SHP77 (cell line): Measurements from ENCODE around the gene PAX5.

ENCODE experiments used
- DNase-seq, 2 experiments: peaks; one replicate each; lab custom pipeline; 2025; lab: John Stamatoyannopoulos, UW

PAX5 gene

DNA sequence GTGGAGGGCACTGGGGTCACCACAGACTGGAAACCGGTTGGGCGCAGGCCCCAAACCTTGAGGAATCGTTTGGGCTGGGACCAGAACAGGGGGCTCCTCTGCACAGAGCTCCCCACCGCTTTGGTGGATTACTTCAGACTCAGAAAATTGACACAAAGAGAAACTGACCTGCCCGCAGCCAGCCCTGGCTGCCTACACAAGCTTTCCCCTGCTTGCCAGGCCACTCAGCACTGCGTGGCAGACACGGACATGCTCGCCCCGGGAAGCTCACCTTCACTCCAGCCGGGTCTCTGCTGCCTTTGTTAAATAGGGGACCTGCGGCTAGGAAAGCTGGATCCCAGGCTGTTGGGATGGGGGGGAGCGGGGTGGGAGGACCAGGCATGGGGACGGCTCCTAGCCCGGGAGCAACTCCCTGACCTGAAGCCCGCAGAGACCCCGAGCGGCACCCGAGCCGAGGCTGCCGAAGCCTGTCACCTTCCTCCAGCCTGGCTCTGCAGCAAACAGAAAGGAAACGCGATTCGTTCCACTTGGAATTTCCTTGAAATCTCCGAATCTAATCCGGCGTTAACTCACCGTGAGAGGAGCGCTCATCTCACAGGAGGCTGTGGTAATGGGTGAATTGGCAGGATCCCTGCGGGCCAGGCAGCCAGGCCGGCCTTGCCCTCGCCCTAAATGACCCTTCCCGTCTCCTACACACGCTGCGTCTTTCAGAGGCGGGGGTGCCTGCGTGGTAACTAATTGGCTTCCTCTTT is 8.8 kb downstream of the PAX5 start:
- DNase-seq: no peak

DNA sequence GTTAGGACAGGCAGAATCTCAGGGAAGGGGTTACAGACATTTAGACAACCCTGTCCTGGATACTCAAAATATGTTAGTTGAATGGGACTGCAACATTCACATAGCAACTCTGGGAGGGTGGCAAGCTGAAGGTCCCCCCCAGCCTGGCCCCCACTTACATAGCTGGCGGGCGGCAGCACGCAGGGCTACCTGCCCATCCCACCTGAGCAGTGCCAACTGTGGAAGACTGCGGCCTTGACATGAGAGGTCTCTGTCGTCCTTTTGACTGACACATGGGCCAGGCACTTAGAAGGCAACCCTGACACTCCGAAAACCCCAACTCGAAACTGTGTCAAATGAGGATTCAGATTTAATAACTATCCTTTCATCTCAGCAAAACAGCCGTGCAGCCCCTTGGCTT is 16.5 kb downstream of the PAX5 start:
- no peak for DNase-seq

DNA sequence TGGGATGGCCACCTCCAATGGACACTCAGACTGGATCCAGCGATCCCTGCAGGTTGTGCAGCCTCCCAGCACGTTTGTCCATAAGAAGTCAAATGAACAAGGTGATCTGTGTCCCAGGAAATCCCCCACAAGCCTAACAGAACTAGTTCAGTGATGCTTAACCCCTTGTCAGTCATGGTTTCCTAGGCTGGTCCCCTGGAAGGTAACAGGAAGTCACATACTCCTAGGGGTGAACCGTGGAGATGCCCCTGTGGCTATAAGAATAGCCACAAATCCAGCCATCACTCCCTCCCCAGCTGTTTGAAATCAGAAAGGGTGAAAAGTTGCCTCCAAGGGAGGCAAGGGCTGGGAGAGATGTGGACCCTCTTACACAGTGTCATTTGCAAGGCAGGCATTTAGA is 22.5 kb downstream of the PAX5 start:
- no peak for DNase-seq

DNA sequence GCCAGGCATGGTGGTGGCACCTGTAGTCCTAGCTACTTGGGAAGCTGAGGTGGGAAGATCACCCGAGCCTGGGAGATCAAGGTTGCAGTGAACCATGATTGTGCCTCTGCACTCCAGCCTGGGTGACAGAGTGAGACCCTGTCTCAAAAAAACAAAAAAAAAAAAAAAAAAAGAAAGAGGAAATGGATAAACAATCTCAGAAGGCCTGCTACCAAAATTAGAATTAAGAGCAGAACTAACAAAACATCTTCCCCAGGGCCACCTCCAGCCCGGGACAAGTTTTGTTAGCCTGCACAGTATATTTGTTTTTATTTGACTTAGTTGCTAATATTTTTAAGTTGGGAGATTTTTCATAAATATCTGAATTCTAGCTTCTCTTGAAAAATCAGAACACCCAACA is 23.1 kb downstream of the PAX5 start:
- DNase-seq: no peak

DNA sequence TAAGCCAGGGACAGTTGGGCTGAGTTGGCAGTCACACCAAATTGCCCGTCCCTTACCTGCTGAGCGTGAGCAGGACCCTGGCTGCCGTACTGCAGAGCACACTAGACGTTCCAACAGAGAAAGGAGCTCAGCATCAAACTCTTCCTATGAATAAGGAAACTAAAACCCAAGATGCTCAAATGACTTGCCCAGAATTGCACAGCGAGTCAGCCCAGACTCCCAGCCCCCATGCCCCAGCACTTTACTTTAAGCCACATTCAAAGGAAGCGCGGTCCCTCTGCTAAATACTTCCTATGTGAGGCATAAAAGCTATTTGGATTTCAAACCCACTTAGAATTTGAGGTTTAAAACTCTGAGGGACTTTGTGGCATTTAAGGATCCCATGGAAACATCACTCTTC is 23.9 kb downstream of the PAX5 start:
- DNase-seq: no peak

DNA sequence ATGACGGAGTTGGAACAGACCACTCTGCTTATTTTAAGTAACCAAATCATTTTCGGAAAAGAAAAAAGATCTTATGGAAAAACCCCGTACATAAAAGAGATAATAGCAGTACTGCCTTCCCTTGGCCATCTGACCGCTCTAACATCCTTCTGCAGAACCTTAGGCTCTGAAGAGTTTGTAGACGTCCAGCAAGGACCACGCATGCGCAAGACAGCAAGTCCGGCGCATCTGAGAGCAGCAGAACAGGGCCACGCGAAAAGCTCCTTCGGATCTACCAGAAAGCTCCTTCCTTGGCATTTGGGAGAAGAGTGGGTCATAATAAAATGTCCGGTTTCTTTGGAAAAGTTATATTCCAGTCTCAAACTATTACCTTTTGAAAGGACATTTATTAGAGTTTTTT is 26.8 kb downstream of the PAX5 start:
- no peak for DNase-seq

DNA sequence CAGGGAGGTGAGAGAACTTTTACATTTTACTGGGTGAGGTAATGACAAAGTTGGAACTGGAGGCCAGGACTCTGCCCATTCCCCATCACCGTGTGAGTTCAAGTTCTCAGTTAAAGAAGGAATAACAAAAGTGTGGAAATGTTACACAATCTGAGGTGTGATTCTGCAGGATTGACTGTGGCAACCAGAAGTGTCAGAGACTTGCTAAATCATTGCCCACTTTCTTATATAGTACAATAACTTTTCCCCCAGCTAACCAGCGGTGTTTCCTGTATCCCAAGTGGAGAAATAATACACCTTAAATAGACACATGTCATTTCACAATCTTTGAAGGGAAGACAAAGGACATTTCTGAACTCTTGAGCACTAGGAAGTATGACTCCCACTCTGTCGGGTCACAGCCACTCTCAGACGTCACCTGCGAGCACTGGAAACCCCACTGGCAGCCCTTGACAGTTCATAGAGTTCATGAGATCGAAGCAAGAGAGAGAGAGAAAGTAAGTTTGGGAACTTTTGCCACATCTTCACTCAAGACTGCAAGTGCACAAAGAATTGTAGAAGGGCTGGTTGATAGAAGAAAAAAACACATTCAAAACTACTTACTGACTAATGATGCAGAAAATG is 28.4 kb downstream of the PAX5 start:
- DNase-seq: no peak

DNA sequence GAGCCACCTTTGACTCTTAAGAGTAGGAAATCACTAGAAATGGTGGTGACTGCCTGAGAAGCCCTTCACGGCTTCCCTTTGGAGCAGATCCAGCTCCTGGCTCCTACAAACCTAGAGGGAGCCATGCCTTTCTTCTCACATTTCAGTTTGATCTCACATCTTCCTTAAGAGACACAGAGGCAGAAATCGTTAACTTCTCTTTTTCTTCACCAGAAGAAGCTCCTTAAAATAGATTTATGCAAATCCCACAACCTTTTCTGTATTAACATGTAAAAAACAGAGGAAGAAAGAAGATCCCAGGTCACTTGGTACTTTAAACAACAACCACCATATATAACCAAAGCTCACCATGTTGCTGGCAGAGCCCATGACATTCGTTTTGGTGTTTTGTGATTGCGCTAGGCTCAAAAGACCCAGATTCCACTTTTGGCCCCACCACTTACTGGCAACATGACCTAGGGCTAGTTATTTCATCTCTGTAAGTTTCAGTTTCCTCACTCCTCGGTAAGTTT is 29.6 kb downstream of the PAX5 start:
- no peak for DNase-seq

DNA sequence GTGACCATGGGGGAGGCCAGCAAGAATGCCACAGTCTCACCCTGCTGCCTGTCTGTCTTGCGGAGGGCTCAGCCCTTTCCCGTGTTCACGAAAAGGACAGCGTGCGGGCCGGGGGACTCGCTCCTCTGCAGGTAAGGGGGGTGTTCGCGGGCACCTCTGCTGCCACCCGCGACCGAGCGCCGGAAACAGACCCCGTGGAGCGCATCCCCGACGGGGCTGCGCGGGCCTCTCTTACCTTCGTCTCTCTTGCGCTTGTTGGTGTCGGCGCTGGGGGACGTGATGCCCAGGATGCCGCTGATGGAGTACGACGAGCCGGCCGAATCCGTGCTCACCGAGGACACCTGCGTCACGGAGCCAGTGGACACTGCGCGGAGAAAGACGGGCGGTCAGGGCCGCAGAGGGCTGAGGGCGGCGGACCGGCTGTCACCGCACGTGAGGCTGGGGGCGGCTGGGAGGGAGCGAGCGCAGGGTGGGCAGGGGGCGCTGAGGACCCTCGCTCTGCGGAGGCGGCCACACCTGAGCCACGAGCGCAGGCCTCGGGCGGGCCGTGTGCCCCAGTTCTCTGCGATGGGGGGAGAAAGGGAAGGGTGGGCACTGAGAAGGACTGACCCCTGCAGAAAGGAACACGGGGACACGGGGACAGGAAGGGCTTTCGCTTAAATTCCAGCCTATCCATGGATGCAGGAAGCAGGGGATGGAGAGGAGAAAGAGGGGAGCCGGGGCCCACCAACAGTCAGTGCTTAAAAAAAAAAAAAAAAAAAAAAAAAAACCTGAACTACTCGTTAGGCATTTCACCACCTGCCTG is 31.5 kb downstream of the PAX5 start:
- no peak for DNase-seq

DNA sequence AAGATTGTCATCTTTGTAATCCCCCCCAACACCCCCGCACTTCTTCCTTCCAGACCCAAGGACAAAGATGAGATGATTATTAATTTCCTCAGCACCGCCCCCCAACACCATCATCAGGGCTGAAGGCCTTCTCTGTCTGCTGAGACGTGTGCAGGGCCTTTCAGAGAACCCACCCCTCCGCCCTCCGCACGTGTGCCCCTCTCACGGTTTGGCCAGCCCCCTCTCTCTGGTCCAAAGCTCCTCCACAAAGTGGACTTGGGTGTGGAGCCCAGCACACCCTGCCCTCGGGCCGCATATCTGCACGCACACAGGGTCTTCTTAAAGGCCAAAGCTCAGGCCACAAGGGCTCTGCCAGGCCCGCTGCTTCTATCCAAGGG is 32.0 kb downstream of the PAX5 start:
- no peak for DNase-seq

DNA sequence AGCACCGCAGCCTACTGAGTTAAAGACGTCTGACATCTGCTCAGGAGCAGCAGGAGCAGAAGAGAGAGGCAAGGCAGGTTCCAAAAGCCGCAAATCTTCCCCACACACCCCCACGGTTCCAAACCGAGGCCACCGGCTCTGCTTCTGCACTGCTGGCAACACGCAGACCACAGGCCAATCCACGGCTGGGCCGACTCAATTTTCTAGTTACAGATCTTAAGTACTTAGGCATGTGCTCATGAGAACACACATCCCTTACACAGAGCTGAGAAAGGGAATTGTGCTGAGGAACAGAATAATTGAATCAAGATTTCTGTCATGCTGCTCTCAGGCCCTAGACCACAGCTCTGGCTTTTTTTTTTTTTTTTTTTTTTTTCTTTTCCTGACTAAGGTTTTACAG is 32.6 kb downstream of the PAX5 start:
- DNase-seq: no peak

DNA sequence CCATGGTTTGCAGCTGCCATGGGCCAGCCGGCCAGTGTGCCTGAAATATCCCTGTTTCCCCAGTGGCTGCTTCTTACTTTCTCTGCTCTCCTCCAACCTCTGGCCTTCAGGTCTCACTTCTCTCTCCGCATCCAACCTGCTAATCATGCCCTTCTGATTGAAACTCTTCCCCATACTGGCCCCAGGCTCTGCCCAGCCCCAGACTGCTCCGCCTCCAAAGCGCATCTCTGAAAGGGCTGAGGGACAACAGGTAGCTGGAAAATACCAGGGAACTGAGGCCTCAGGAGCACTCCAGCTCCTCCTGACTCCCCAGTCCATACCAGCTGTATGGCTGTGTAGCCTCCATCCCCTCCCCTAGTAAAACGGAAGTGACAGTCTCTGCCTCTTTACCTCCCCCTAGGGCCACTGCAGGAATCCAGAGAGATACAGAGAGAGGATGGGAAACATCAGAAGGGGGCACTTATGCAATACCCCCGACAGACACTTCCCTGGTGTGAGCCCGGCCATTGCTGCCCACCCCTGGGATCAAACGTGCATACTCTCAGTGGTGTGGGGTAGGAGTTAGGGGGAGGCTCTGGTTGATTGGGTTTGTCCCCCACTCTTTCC is 34.2 kb downstream of the PAX5 start:
- no peak for DNase-seq

DNA sequence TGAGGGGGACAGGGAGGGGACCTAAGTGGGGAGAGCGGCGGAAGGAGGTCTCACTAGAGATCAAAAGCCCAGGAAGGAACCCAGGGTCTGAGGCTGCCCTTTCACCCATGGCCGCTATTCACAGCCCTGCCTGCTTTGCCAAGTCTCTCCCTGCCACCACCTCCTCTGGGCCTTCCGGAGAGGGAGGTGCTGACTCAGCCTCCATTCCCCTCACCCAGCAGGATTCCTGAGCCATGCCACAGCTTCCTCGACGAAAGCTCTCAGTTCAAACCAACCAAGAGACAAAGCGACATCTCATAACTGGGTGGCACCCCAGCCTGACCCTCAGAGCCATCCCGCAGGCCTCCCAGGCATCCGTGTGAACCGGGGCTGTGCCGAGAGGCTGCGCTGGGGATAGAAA is 36.7 kb downstream of the PAX5 start:
- DNase-seq: no peak

DNA sequence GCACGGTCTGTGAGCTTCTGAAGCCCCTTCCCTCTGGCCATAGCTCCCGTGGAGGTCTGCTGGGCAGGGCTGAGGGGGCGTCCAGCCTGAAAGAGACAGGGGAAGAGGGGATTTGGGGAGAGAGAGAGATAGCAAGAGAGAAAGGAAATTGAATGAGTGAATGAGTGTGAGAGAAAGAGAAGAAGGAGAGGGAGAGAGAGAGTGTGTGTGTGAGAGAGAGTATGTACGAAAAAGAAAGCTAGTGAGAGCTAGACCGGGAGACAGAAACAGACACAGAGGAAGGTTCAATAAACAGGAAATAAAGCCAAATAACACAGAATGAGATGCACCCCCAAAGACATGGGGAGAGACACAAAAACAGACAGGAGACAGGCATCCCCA is 37.4 kb downstream of the PAX5 start:
- DNase-seq: no peak

DNA sequence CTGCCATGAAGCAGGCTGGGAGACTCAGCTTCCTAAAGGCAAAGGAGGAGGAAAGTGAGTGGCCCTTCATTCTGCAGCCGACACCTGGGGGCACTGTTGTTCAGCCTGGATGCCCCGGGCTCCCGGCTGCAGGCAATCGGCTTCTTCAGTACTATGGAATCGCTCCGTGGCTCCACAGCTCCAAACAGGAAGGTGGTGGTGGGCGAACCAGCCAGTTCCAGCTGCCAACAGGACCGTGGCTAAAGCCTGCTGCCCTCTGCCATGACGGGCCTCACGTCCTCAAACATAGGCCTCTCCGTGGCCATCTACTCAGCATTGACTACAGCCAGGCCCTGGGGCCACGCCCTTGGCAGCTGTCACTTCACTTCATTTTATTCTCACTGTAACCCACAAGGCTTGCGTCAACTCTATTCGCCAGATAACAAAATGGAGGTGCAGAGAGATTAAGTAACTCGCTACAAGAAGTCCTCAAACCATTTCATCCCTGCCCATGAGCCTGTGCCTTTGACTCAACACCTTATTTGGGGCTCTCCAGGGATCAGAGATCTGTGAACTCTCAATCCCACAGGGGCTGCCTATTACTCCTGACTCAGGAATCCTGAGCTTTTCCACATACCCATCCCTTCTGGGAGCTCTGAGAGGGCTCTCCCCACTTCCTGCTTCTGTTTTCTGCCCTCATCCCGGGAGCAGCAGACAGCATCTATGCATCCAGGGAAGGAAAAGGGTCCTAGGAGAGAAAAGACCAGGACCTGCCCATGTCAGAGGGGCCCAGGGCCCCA is 38.0 kb downstream of the PAX5 start:
- DNase-seq: peak; percentile 3 to 30

DNA sequence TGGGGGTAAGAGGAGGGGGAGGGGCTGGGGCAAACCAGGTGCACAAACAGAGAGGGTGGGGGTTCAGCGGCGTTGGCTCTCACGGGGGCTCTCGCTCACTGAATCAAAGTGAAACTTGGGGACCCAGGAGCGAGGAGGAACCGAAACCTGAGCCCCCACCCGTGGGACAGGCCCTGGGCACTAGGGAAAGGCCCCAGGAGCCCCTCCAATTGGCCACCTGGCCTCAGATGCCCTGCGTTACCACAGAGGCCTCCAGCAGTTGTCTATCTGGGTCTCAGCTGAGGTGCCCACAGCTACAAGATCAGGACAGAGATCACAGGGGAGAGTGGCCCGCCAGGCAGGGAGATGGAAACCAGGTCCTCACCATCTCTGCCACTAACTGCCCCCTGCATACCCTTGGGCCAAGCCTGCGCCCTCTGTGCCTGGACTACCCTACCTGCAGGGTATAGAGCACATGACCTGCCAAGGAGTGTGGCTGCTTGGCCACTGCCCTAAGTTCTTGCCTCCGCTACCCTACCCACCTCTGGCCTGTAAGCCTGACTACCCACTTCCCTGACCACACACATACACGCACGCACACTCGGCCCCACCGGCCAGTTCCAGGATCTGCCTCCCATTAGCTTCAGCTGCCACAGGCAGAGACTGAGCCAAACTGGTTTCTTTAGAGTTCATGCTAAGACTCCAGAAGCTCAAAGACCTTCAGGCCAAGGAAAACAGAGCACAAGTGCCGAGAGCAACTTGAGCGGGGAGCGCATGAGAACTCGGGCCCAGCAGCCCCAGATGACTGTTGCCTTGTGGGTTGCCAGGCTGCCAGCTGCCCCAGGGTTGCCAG is 39.9 kb downstream of the PAX5 start:
- no peak for DNase-seq

DNA sequence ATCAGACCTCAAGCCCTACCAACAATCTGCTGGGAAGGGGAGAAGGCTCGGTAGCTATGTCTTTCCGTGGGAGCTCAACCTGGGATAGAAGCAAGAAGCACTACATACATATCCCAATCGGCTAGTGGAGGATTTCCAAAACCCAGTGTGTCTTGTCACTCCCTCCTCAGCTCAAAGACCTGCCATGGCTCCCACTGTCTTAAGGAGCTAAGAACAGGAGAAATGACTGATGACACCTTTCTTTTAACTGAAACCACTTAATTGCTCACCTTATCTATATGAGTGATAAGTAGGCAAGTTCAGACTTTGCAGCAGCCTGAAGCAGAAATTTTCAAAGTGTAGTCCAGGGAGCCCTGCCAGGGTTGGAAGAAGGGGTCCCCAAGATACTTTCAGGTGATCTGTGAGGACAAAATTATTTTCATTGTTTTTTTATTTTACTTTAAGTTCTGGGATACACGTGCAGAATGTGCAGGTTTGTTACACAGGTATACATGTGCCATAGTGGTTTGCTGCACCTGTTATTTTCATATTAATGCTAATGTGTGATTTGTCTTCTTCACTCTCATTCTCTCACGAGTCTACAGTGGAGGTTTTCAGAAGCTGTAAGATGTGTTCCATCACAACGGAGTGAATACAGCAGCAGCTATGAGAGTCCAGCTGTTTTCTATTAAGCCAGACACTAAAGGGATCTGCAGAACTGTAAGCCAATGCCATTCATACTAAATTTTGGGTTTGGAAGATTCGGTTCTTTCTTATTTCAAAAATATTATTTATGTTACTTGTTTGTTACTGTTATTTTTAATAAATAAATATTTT is 41.4 kb downstream of the PAX5 start:
- no peak for DNase-seq

DNA sequence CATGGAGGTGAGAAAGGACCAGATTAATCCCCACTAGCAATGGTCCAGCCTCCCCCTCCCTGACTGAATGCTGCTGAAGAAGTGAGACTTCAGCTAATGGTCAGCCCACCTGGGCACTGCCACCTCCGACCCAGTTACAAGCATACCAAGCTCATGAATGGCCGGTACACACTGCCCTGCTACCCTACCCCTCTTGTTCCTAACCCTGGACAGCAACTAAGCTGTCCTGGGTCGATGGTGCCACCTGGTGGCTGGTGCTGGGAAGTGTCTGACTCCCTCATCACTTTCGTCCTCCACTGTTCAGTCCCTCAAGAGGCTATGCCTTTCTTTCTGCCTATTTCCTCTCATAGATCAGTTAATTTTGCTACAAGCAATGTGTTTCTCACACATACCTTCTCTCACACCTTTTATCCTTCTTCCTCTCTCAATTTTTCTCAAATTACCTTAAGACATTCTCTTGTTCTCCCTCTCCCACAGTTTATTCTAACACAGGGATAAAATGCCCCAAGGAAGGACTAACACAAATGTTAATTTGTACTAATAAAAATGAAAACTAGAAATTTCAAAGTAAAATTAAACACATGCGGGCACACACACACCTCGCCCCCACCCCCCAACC is 42.4 kb downstream of the PAX5 start:
- DNase-seq: peak in 1 of 2 experiments; percentile 2

DNA sequence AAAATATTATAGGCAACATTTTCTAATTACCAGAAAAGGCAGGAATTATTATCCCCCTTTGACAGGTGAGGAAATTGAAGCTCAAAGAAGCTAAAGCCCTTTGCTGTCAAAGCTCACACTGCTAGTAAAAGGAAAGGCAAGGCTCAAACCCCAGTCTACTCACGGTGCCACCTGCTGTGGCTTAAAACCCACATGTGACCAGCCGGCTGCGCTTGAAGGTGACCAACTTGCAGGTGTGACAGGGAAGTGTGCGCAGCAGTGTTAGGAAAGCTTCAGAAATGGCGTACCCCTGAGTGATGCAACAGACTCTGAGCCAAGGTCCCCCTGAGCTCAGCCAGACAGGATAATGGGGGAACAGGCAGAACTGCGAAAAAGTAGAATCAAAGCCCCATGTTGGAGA is 45.2 kb downstream of the PAX5 start:
- no peak for DNase-seq

DNA sequence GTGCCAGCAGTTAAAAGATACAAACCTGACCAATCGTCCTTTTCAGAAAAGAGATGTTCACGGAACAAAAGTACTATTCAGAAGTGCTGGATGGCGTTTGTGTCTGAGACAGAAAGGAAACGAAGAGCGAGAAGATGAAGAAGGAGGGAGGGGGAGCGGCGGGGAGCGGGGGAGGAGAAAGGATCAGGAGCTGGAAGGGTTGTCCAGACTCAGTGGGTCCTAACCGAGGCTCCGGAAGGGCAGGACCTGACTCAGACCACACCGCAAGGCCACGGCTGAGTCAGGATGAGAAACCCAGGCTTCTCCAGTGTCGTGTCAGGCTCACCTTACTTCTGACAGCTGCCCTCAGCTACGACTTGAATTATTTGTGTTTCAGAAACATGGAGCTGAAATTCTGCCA is 46.2 kb downstream of the PAX5 start:
- no peak for DNase-seq
